GM12801 (cell line): ENCODE data around the gene ADAP1.

Source experiments
- CTCF ChIP-seq: IDR thresholded peaks from one replicate; pipeline ENCODE4 v1.5.1; 2011; ENCODE audit warnings: control low read depth; ENCODE audit not compliant: insufficient read length; ENCODE audit errors: extremely low read depth

The ADAP1 gene

DNA sequence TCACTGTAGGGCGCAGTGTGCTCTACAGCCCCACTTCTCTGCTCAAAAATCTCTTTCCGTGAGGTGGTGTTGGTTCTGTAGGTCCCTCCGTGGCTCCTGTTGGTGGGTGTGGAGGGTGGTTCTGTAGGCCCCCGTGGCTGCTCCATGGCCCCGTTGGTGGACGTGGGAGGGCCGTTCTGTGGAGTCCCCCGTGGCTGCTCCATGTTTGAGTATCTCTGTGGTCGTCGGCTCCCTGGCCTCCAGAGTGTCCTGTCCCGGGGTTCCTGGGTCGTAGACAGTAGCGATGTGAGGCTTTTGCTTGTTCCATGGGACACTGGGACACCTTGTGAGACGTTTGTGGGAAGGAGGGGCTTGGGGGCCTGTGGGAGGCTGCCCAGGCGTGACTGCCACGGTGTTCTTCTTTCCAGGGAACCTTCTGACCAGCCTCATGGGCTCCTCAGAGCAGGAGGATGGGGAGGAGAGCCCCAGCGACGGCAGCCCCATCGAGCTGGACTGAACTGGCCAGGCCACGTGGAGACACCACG, 59.5 kb downstream of the ADAP1 start:
- no peak for TF ChIP-seq CTCF

DNA sequence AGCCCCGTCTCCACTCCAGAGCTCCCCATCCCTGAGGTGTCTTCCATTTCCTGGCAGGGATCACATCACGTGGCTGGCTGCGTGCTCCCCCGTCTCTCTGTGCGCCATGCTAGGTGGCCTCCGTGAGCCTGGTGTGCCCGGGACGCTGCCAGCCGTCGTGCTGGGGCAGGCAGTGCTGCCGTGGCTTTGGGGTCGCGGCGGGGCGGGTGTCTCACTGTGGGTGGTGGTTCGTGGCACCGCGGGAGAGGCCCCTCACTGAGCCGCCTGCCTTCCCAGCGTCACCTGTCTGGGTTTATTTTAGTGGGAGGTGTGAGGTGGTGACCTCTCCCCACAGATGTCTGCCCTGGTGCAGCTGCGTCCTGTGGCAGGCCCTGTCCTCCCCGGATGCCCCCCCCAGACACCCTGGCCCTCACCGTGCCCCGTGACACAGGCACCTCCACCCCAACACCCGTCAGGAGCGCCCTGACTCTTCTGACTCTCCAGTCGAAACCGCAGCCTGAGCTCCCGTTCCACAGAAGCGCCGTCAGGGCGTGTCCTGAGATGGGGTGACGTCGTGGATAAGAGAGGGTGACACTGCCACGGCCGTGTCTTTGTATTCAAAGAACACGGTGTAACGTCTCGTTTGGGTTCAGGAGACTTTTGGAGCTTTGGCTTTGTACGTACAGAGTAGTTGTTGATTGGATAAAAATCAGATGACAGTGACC, 60.2 kb downstream of the ADAP1 start:
- no peak for TF ChIP-seq CTCF

DNA sequence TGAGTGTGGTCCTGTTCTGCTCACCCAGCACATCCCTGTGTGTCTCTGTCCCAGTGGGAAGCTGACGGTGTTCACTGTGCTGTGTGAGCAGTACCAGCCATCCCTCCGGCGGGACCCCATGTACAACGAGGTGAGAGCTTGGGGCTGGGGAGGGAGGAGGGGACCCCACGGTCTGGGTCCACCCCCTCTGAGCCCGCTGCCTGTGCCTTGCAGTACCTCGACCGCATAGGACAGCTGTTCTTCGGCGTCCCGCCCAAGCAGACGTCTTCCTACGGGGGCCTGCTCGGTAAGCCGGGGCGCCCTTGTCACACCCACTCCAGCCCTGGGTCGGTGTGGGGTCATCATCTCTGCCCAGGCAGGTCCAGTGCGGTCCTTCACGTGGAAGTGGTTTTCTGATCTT, 60.8 kb downstream of the ADAP1 start:
- TF ChIP-seq CTCF, result no peak

DNA sequence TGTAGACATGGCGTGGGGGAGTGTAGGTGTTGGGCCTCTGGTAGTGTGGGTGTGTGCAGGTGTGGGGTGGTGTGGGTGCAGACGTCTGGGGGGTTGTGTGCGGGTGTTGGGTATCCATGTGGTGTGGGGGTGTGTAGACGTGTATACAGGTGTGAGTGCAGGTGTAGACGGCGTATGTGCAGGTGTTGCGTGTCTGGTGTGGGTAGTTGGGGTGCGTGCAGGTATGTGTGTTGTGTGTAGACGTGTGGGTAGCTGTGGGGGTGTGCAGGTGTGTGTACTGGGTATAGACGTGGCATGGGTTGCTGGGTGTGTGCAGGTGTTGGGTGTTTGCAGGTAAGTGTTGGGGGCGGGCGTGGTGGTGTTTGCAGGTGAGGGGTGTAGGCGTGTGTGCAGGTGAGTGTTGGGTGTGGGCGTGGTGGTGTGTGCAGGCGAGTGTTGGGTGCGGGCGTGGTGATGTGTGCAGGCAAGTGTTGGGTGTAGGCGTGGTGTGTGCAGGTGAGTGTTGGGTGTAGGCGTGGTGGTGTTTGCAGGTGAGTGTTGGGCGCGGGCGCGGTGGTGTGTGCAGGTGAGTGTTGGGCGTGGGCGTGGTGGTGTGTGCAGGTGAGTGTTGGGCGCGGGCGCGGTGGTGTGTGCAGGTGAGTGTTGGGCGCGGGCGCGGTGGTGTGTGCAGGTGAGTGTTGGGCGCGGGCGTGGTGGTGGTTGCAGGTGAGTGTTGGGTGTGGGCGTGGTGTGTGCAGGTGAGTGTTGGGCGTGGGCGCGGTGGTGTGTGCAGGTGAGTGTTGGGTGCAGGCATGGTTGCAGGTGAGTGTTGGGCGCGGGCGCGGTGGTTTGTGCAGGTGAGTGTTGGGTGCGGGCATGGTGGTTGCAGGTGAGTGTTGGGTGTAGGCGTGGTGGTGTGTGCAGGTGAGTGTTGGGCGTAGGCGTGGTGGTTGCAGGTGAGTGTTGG, 61.6 kb downstream of the ADAP1 start:
- no peak for TF ChIP-seq CTCF

- no peak for TF ChIP-seq CTCF
Observed at GRCh38 chr7:891805-892204, 62.7 kb downstream of the ADAP1 start.

DNA sequence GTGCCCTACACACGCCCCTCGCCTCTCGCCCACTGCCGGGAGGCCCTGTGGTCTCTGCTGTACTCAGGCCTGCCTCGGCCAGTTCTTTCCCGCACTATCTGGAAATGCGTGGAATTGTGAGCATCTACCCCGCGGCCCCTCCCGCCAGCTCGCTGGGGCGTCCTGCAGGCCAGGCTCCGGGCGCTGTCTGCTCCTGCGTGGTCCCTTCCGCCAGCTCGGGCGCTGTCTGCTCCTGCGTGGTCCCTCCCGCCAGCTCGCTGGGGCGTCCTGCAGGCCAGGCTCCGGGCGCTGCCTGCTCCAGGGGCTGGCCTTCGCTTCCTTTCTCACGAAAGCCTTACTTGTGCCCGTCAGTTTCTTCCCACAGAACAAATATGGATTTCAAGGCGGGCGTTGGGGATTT, 63.2 kb downstream of the ADAP1 start:
- no peak for TF ChIP-seq CTCF

- TF ChIP-seq CTCF, result no peak
Observed at GRCh38 chr7:890868-891267, 63.6 kb downstream of the ADAP1 start.
